ENCODE results near the gene SRGAP2C. TPM values are rescaled to one million over a fixed set of nuclear protein-coding genes. Genes with fewer than 3 reads are reported as not detected.
"Not testable (repeated sequence)": the region's sequence is repeated elsewhere in the genome, so short reads cannot be mapped to it uniquely, and the experiment has no call there.

Gene SRGAP2C
- total RNA-seq, 1 donor from 2014 or later = 48.2 TPM

DNA sequence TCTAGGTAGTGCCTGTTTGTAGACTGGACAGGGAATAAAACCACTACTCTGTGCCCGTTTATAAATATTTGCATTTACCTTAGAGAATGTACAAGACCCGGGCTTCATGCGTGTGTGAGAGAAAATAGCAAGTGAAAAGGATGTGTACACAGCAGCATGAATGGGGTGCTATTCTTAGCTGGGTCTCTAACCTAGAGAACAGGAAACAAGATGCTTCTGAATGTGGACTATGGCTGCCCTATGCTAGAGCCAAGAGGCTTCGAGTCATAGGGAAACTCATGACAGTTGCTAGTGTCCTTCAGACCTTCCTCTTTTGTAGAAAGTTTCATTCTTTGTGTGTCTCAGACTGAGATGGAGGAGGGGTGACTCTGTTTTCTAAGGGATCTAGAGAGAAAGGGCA is 39.9 kb downstream of the SRGAP2C start:
- not testable (repeated sequence) for H3K36me3 Mint-ChIP-seq (ENCODE audit: low read depth)

GRCh38 chr1:121226295-121226904 is 41.6 kb downstream of the SRGAP2C start:
- not testable (repeated sequence) for H3K4me3 Mint-ChIP-seq; H3K9me3 Mint-ChIP-seq; DNase-seq (ENCODE audit: low read depth, low spot score); H3K4me1 Mint-ChIP-seq; H3K27ac Mint-ChIP-seq (ENCODE audit: unreplicated experiment); H3K27me3 Mint-ChIP-seq (ENCODE audit: low read depth); H3K36me3 Mint-ChIP-seq (ENCODE audit: low read depth)

More for the DNA sequence above, 39.9 kb downstream of the SRGAP2C start:
- not testable (repeated sequence) for DNase-seq (ENCODE audit: low read depth, low spot score); H3K27me3 Mint-ChIP-seq (ENCODE audit: low read depth); H3K4me1 Mint-ChIP-seq; H3K4me3 Mint-ChIP-seq; H3K9me3 Mint-ChIP-seq; H3K27ac Mint-ChIP-seq (ENCODE audit: unreplicated experiment)

- DNase-seq (ENCODE audit: low read depth, low spot score); H3K4me1 Mint-ChIP-seq; H3K36me3 Mint-ChIP-seq (ENCODE audit: low read depth); H3K27ac Mint-ChIP-seq (ENCODE audit: unreplicated experiment); H3K27me3 Mint-ChIP-seq (ENCODE audit: low read depth); H3K4me3 Mint-ChIP-seq; H3K9me3 Mint-ChIP-seq: not testable (repeated sequence)
Observed at GRCh38 chr1:121226925-121227324, 42.1 kb downstream of the SRGAP2C start.

GRCh38 chr1:121227544-121228330 is 43.0 kb downstream of the SRGAP2C start:
- H3K27ac Mint-ChIP-seq (ENCODE audit: unreplicated experiment); H3K4me3 Mint-ChIP-seq; H3K4me1 Mint-ChIP-seq; H3K36me3 Mint-ChIP-seq (ENCODE audit: low read depth); H3K27me3 Mint-ChIP-seq (ENCODE audit: low read depth); H3K9me3 Mint-ChIP-seq; DNase-seq (ENCODE audit: low read depth, low spot score): not testable (repeated sequence)

DNA sequence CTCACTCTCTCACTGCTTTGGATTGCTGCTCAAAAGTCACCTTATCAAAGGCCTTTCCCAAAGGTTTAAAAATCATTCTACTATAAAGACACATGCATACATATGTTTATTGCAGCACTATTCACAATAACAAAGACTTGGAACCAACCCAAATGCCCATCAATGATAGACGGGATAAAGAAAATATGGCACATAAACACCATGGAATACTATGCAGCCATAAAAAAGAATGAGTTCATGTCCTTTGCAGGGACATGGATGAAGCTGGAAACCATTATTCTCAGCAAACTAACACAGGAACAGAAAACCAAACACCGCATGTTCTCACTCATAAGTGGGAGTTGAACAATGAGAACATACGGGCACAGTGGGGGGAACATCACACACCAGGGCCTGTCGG is 45.9 kb downstream of the SRGAP2C start:
- not testable (repeated sequence) for DNase-seq (ENCODE audit: low read depth, low spot score); H3K27ac Mint-ChIP-seq (ENCODE audit: unreplicated experiment); H3K4me1 Mint-ChIP-seq; H3K4me3 Mint-ChIP-seq; H3K27me3 Mint-ChIP-seq (ENCODE audit: low read depth); H3K9me3 Mint-ChIP-seq; H3K36me3 Mint-ChIP-seq (ENCODE audit: low read depth)

GRCh38 chr1:121232445-121233125 is 47.8 kb downstream of the SRGAP2C start:
- H3K4me3 Mint-ChIP-seq; H3K9me3 Mint-ChIP-seq; H3K27me3 Mint-ChIP-seq (ENCODE audit: low read depth); H3K36me3 Mint-ChIP-seq (ENCODE audit: low read depth); H3K27ac Mint-ChIP-seq (ENCODE audit: unreplicated experiment); H3K4me1 Mint-ChIP-seq; DNase-seq (ENCODE audit: low read depth, low spot score): not testable (repeated sequence)

DNA sequence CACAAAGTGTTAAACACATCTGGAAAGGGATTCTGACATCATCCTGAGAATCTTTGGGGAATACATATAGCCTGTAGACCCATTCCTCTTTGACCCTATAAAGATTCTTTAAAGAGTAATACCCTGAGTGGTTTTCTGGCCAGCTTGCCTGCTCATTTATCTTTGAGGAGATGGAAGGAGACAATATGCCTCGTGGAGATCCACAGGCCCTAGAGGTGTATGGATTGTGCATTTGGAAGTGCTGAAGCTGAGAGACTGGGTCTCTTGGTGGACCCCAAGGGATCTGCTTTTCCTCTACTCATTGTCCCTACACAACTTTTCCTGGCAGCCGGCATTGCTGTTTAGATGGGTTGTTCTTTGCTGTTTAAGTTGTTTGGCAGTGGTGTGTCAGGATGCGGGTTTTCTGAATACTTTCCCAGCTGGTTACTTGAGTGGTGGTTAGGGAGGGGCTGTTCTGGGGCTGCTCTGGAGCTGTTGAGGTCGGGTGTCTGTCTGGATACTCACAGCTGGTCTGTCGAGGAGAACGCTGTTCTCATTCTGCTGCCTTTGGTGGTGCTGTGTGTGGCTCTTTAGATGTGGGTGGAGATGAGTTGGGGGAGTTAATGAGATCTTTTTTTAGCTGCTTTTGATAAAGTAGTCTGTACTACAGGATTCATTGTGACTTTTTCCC is 49.5 kb downstream of the SRGAP2C start:
- not testable (repeated sequence) for H3K4me3 Mint-ChIP-seq; H3K9me3 Mint-ChIP-seq; H3K27me3 Mint-ChIP-seq (ENCODE audit: low read depth); H3K36me3 Mint-ChIP-seq (ENCODE audit: low read depth); H3K27ac Mint-ChIP-seq (ENCODE audit: unreplicated experiment); DNase-seq (ENCODE audit: low read depth, low spot score); H3K4me1 Mint-ChIP-seq

- H3K27me3 Mint-ChIP-seq (ENCODE audit: low read depth); H3K9me3 Mint-ChIP-seq; DNase-seq (ENCODE audit: low read depth, low spot score); H3K36me3 Mint-ChIP-seq (ENCODE audit: low read depth); H3K4me3 Mint-ChIP-seq; H3K27ac Mint-ChIP-seq (ENCODE audit: unreplicated experiment); H3K4me1 Mint-ChIP-seq: not testable (repeated sequence)
Observed at GRCh38 chr1:121238384-121238783, 53.6 kb downstream of the SRGAP2C start.

GRCh38 chr1:121243913-121244312 is 59.1 kb downstream of the SRGAP2C start:
- not testable (repeated sequence) for H3K27me3 Mint-ChIP-seq (ENCODE audit: low read depth); H3K4me3 Mint-ChIP-seq; H3K4me1 Mint-ChIP-seq; H3K27ac Mint-ChIP-seq (ENCODE audit: unreplicated experiment); DNase-seq (ENCODE audit: low read depth, low spot score); H3K36me3 Mint-ChIP-seq (ENCODE audit: low read depth); H3K9me3 Mint-ChIP-seq

DNA sequence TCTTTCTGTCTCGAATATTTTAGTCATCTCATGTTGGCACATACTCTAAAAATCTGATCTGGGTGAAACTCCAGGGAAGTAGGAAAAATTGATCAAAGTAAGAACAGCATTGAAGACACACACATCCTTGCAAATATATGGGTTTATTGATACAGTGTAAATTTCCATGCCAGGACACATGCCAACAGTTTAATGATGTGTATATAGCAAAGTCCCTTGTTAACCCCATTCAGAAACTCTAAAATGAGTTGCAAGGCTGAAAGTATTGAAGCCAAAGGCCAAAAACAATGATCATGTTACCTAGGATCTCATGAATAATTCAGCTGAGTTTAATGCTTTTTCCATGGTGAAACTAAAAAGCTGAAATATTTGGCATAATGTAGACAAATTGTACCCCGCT is 61.6 kb downstream of the SRGAP2C start:
- H3K4me3 Mint-ChIP-seq; DNase-seq (ENCODE audit: low read depth, low spot score); H3K36me3 Mint-ChIP-seq (ENCODE audit: low read depth); H3K4me1 Mint-ChIP-seq; H3K27me3 Mint-ChIP-seq (ENCODE audit: low read depth); H3K27ac Mint-ChIP-seq (ENCODE audit: unreplicated experiment); H3K9me3 Mint-ChIP-seq: not testable (repeated sequence)

- not testable (repeated sequence) for H3K36me3 Mint-ChIP-seq (ENCODE audit: low read depth); H3K4me3 Mint-ChIP-seq; H3K4me1 Mint-ChIP-seq; H3K27ac Mint-ChIP-seq (ENCODE audit: unreplicated experiment); H3K27me3 Mint-ChIP-seq (ENCODE audit: low read depth); DNase-seq (ENCODE audit: low read depth, low spot score); H3K9me3 Mint-ChIP-seq
Observed at GRCh38 chr1:121252656-121253055, 67.9 kb downstream of the SRGAP2C start.

- DNase-seq (ENCODE audit: low read depth, low spot score); H3K36me3 Mint-ChIP-seq (ENCODE audit: low read depth); H3K4me3 Mint-ChIP-seq; H3K27ac Mint-ChIP-seq (ENCODE audit: unreplicated experiment); H3K9me3 Mint-ChIP-seq; H3K27me3 Mint-ChIP-seq (ENCODE audit: low read depth); H3K4me1 Mint-ChIP-seq: not testable (repeated sequence)
Observed at GRCh38 chr1:121254618-121255017, 69.8 kb downstream of the SRGAP2C start.

GRCh38 chr1:121257632-121258031 is 72.9 kb downstream of the SRGAP2C start:
- not testable (repeated sequence) for H3K36me3 Mint-ChIP-seq (ENCODE audit: low read depth); H3K9me3 Mint-ChIP-seq; DNase-seq (ENCODE audit: low read depth, low spot score); H3K4me3 Mint-ChIP-seq; H3K4me1 Mint-ChIP-seq; H3K27ac Mint-ChIP-seq (ENCODE audit: unreplicated experiment); H3K27me3 Mint-ChIP-seq (ENCODE audit: low read depth)

Measured in neural crest cell (in vitro differentiated cells).